GM12878 (cell line): Measurements from ENCODE around the gene OR51B6. TPM values are rescaled to one million over a fixed set of nuclear protein-coding genes. Genes with fewer than 3 reads are reported as not detected.

Experiments
- GABPA ChIP-seq: IDR thresholded peaks from 2 replicates; pipeline ENCODE4 v1.6.1; 2014; ENCODE audit warnings: antibody characterized with exemption, low read depth, mild to moderate bottlenecking, inconsistent platforms
- HDAC6 ChIP-seq: fragments of 200-600 bp; sonication (generic); IDR thresholded peaks from one replicate; pipeline ENCODE4 v1.8.0; 2017; ENCODE audit warnings: antibody characterized with exemption; ENCODE audit not compliant: unreplicated experiment
- ZNF687 ChIP-seq: fragments of 450-650 bp; IDR thresholded peaks from 2 replicates; pipeline ENCODE4 v1.6.1; 2017; ENCODE audit warnings: mild to moderate bottlenecking, moderate library complexity
- polyA plus RNA-seq, 11 experiments: library from polyadenylated mRNA; depleted of rRNA in 4 of 11; unstranded in 6 of 11; stranded (reverse) in 5 of 11; fragments of >200 nt; fragmentation: Nextera tagmentation in 4 of 11; fragmentation: Illumina TruSeq in 1 of 11; extraction: Ambion mirVana in 4 of 11; extraction: Trizol in 1 of 11; gene quantifications; 1 replicate in 1 of 11; 2 replicates in 10 of 11; pipeline versions ENCODE4 v1.2.1 to v1.2.3, GENCODE V29; 2011 to 2016; ENCODE audit warnings: inconsistent platforms in 2 of 11, missing spikeins in 2 of 11, low read depth in 1 of 11
- total RNA-seq, 4 experiments: library from RNA; depleted of rRNA in 3 of 4; stranded (reverse); fragments of >200 nt in 3 of 4; fragmentation: Illumina TruSeq in 1 of 4; extraction: Trizol in 1 of 4; gene quantifications; 2 replicates each; pipeline versions ENCODE4 v1.2.1 to v1.2.3, GENCODE V29; 2013 to 2021
- TF ChIP-seq, protein P1 (sequence below): fragments of 450-650 bp; IDR thresholded peaks from 2 replicates; pipeline ENCODE4 v1.6.1; 2017; ENCODE audit warnings: mild to moderate bottlenecking, moderate library complexity
- TF ChIP-seq, protein P2 (sequence below): fragments of 450-650 bp; IDR thresholded peaks from 2 replicates; pipeline ENCODE4 v1.6.1; 2014; ENCODE audit warnings: mild to moderate bottlenecking

Gene OR51B6
- total and polyA plus RNA-seq, 10 of the 15 experiments (the other 5 are each of a cell fraction or from before 2014, with no cell fraction given) = 0.17 TPM; not detected in 9

DNA sequence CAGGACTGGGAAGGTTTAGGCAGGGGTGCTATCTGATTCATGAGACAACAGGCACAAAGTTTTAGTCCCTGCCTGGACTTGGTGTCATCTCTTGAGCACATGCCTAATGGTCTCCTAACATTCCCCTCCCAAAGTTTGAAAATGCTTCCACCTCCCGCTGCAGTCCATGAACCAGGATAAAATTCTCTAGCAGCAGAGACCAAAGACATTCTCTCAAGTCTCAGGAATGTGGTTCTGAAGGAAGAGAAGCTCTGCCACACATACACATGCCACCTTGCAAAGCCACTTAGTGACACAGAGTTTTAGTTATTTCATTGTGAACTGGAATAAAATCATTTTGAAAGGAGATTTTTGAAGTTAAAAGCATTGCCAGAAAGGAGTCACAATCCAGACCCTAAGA, 15.5 kb downstream of the OR51B6 start (continued):
- TF ChIP-seq, protein P1, sequence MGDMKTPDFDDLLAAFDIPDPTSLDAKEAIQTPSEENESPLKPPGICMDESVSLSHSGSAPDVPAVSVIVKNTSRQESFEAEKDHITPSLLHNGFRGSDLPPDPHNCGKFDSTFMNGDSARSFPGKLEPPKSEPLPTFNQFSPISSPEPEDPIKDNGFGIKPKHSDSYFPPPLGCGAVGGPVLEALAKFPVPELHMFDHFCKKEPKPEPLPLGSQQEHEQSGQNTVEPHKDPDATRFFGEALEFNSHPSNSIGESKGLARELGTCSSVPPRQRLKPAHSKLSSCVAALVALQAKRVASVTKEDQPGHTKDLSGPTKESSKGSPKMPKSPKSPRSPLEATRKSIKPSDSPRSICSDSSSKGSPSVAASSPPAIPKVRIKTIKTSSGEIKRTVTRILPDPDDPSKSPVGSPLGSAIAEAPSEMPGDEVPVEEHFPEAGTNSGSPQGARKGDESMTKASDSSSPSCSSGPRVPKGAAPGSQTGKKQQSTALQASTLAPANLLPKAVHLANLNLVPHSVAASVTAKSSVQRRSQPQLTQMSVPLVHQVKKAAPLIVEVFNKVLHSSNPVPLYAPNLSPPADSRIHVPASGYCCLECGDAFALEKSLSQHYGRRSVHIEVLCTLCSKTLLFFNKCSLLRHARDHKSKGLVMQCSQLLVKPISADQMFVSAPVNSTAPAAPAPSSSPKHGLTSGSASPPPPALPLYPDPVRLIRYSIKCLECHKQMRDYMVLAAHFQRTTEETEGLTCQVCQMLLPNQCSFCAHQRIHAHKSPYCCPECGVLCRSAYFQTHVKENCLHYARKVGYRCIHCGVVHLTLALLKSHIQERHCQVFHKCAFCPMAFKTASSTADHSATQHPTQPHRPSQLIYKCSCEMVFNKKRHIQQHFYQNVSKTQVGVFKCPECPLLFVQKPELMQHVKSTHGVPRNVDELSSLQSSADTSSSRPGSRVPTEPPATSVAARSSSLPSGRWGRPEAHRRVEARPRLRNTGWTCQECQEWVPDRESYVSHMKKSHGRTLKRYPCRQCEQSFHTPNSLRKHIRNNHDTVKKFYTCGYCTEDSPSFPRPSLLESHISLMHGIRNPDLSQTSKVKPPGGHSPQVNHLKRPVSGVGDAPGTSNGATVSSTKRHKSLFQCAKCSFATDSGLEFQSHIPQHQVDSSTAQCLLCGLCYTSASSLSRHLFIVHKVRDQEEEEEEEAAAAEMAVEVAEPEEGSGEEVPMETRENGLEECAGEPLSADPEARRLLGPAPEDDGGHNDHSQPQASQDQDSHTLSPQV = no peak
- TF ChIP-seq ZNF687 (no peak), HDAC6 (no peak), GABPA (no peak)
- TF ChIP-seq, protein P2, sequence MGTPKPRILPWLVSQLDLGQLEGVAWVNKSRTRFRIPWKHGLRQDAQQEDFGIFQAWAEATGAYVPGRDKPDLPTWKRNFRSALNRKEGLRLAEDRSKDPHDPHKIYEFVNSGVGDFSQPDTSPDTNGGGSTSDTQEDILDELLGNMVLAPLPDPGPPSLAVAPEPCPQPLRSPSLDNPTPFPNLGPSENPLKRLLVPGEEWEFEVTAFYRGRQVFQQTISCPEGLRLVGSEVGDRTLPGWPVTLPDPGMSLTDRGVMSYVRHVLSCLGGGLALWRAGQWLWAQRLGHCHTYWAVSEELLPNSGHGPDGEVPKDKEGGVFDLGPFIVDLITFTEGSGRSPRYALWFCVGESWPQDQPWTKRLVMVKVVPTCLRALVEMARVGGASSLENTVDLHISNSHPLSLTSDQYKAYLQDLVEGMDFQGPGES = no peak
